HG02885 (cell line): Measurements from ENCODE around the gene SPAG16.

Experiments
- ATAC-seq: cut with Tn5 transposase; IDR thresholded peaks from one replicate; pipeline ENCODE4 v1.9.1; 2021; ENCODE audit warnings: mild to moderate bottlenecking; ENCODE audit not compliant: unreplicated experiment, poor library complexity

The SPAG16 gene

DNA sequence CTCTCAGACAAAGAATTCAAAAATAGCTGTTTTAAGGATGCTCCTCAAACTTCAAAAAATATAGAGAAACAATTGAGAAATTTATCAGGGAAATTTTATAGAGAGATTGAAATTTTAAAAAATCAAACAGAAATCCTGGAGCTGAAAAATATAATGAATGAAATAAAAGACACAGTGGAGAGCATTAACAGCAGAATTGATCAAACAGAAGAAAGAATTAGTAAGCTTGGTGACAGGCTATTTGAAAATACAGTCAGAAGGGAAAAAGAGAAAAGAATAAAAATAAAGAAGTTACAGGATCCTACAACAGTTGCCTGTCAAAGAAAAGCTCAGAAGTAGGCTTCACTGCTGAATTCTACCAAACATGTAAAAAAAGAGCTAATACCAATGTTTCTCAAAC is 832.8 kb downstream of the SPAG16 start:
- no peak for ATAC-seq

DNA sequence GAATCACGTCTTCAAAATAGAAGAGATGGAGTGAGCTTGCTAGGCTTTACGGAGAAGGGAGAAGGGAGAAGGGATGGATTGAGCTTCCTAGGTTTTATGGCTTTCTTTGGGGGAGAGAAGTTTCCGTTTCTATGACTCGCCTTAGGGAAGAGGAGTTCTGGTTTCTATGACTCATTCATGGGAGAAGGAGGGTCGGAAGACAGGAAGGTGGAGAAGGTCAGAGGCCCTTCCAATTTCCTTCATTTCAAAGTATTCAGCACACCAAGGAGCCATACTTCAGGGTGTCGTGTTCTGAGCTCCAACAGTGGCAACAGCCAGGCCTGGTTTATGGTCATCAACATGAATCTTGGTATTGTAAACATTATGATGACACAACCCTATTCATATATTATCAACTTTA is 841.9 kb downstream of the SPAG16 start:
- ATAC-seq = no peak

DNA sequence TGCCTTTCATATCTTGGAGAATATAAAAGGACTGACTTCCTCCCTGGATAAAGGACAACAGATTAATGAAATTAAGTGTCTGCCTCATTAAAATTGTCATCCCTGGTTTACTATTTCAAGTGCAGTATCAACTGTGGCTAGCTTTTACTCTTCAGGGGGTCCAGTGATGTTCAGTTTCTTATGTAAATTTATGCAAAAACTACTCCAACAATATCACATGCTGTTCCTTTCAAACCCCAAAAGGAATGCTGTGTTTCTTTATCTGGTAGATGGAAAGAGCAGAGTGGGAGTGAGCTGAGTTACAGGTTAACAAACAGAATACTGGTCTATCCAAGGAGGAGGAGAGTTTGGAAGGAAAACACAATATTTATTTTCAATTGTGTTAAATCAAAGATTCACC is 842.9 kb downstream of the SPAG16 start:
- ATAC-seq = no peak

DNA sequence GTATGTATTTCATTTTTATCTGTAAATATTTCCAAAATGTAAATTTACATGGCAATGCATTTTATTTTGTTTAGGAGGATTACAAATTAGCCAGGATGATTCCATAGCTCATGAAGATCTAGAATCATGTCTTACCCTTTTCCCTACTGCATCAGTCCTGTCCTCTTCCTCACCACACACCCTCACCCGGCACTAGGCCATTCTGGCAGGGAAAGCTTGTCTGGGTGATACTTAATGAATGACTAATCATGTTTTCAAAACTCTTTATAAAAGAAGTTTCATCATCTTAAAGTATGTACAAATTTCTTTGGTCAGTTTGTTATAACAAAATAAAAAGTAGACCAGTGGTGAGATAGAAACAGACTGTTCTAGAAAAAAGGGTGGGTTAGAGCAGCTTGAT is 843.3 kb downstream of the SPAG16 start:
- no peak for ATAC-seq

DNA sequence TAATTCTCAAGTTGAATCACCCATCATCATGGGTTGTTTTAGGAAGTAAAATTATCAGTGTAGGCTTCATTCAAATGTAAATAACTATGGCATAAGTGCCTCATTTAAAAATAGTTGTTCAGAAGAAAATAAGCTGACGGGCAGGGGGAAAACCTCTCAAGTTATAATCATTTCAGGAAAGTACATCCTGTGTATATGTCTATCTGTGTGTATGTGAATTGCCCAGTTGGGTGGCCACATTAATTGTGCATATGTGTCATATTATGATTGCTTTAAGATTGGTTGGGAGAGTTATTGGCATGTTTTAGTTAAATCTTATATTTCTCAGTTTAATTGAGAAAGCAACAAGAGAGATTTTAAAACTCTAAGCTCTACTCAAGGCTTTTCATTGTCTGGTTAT is 843.8 kb downstream of the SPAG16 start:
- no peak for ATAC-seq

DNA sequence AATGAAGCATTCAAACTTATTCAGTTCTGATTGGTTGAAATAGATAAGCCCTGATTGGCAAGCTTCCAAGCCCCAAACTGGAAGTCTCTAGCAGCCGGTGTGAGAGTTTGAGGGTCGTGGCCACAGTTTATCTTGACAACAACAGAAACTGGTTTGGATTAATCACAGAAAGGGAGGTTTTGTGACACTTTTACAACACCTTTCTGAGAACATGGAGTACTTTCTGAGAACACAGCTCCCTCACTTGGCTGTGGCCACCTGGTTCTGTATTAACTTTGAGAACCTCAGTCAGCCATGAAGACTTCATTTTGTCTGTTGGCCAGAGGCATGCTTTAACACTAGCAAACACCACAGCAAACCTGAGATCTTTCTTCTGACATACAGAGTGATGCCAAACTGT is 845.9 kb downstream of the SPAG16 start:
- ATAC-seq = no peak

DNA sequence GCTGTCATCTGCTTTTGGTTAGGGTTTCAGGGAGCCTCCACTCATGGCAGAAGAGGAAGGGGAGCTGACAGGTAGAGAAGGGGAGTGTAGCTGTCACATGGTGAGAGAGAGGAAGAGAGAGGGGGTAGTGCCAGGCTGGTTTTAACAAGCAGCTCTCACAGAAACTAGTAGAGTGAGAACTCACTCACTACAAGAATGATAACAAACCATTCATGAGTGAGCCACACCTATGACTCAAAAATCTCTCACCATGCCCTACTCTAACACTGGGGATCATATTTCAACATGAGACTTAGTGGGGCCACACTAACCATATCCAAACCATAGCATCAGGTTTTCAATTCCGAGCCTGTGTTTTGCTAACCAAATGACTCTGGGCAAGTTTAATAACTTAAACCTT is 851.7 kb downstream of the SPAG16 start:
- no peak for ATAC-seq

DNA sequence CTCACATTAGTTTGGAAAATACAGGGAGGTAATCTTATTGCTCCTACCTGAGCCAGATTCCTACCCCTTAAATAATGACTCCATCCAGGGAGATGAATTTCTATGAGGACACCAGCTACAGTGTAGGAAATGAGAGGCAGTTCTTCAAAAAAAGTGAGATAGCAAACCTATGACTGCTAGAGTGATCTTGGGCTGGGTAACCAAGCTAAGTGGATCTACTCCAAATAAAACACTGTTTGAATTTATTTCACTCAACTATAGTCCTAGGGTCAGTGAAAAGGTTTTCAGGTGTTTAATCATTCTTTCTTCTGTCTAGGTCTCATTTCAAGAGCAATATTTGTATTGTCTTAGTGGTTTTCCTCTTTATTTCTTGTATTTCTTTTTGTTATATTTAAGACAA is 854.5 kb downstream of the SPAG16 start:
- no peak for ATAC-seq

DNA sequence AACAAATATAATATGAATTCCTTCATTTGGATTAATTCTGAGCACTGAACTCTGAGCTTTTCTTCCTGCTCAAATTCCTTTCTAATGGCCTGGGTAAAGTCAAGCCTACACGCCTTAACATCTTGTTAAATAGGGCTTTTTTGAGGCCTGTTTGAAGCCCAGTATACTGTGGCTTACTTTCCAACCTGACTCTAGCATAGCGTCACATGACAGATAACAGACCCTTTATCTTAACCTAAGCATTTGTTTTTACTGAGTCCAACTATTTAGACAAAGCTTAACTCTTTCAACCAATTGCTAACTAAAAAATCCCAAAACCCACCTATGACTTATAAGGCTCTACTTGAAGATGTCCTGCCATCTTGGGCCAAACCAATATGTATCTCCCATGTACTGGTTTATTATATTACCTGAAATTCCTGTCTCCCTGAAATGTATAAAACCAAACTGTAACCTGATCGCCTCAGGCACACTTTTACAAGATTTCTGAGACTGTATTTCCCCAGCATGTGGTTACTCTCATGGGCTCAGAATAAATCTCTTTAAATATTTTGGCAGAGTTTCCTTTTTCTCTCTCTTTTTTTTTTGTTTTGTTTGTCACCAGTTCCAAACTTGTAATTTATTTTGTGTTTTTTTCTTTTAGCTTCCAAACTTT is 855.5 kb downstream of the SPAG16 start:
- ATAC-seq = no peak

DNA sequence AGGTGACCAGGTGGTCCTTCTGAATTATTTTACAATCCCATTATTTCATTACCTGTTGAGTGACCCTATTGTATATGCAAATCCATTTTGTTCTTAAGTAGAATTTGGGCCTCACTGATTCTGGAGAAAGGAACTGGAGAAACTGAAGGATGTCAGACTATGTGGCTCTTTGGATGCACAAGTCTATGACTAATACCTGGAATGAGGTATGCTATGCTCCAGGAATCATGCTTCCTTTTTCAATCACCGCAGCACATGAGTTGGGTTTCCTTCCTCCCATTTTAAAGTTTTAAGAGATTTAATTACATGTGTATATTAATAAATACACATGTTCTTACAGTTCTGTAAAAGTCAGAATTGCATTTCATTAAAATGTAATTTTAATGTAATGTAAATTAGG is 872.7 kb downstream of the SPAG16 start:
- no peak for ATAC-seq

DNA sequence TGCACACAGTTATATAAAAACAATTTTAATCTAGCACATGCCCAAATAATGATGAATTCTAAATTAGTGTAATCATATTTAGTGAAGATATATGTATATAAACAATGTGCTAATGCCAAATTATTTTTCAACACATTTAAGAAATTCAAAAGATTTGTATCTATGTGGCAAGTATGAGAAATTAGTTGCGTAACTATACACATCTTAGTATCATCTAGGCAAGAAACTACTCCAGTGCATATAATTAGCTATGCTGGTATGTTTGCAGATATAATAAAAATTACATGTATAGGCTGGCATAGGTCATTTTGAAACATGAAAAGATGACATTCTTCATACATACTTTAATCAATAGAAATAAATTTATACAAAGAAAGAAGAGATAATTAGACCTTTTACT is 874.6 kb downstream of the SPAG16 start:
- no peak for ATAC-seq

DNA sequence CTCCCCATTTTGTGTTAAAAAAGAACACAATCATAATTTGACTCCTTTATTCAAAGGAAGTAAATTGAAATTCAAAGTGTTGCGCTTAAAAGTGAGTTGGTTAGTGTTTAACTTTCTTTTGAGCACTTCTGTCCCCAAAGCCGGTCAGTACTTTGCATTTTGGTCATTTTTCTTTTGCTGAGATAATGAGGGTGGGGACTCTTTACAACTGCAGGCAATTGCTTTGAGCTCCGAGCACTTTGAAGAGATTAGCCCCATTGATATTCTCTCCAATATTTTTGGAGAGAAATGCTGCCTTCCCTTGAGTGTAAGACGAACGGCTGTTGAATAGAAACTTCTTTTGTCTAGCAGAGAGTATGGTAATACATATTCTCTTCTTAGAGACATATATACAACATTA is 885.0 kb downstream of the SPAG16 start:
- no peak for ATAC-seq

DNA sequence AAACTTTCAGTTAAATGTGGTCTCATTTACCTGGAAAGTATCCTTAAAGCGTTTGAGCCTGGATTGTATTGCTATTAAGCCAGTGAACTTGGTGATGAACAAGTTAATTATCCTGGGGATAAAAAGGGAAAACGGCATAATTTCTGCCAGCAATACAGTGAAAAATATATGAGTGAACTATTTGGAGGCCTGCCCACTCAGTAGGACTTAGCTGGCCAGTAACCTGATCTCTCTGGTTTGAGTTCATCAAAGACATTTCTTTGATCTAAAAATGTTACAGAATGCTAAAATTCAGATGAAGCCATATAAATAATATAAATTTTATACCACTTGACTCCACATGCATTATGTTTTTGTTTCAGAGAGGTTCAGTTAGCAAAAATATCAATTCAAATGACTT is 885.5 kb downstream of the SPAG16 start:
- ATAC-seq = no peak

DNA sequence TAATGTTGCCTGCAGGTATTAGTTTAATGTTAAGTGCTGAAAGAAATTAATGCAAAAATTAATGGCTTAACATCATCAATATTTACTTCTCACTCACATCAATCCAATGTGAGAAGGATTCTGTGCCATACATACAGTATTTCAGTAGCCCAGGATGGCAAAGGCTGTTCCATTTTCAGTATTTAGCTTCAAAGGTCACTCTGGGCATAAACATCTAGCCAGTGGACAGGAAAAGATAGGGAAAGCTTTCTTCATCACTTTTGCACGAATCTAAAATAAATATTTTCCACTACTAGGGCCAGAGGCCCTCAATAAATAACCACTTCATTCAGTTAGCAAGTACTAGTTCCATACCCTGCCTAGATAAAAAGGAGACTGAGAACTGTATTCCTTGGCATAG is 890.3 kb downstream of the SPAG16 start:
- no peak for ATAC-seq

DNA sequence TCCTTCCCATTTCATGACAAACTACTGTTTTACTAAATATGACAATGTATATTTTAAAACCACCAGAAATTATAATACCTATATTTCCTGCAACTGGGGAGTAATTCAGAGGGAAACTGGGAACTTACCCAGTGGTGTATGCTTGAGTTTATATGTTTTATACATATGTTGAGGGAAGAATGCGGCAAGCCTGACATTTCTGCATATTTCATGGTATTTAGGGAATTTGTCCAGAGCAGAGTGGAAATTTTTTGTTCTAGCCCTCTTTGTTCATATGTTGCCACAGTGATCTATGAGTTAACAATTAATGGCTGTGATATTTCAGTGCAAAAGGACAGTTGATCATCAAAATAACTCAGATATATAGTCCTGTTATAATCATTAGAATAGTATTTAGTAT is 895.8 kb downstream of the SPAG16 start:
- ATAC-seq = no peak

DNA sequence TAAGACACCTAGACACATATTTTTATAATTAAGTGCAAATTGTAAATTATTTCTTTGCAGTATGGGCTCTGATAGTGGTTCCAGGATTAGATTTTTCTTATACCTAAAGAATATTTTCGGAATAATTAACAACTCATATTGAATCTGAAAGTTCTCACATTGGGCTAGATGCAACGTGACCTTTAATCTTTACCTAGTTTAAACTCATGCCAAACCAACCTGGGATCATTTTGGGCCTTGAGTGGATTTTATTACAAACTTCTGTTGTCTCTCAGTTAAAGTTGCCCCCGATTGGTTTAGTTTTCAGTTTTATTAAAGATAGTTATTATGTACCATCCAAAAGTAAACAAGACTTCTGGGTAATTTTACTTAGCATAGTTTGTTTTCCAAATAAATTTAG is 896.4 kb downstream of the SPAG16 start:
- no peak for ATAC-seq

DNA sequence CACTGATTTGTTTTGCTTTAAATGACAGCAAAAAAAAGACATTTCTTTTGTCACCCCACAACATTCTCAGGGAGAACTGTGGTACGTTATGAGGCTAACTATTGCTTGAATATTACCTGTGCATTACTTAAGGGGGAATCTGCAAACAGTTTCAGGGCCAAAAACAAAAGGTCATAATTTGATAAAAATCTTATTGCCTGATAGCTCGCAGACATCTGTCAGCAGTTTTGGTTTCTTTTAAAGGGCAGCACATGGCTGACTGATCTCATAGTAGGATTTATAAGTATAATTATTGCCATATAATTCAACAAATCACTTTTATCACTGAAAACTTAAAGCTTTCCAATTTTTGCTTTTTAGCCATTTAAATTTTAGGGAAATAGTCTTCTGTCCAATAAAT is 900.2 kb downstream of the SPAG16 start:
- no peak for ATAC-seq

DNA sequence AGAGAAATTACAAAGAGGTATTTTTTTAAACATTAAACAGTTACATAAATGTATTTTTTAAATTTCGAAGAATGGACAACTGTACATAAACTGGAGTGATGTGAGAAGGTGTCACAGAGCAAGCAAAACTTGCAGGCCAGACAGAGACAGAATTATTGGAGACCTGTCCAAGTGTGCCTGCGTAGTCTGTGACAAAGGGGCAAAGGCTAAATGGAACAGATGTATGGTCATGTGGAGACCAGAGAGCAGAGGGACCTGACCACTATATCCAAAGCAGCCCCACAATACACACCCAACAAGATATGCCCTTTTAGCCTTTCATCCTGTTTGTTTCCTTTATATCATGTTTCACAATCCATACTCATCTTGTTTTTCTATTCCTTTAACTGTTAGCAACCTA is 901.3 kb downstream of the SPAG16 start:
- no peak for ATAC-seq

DNA sequence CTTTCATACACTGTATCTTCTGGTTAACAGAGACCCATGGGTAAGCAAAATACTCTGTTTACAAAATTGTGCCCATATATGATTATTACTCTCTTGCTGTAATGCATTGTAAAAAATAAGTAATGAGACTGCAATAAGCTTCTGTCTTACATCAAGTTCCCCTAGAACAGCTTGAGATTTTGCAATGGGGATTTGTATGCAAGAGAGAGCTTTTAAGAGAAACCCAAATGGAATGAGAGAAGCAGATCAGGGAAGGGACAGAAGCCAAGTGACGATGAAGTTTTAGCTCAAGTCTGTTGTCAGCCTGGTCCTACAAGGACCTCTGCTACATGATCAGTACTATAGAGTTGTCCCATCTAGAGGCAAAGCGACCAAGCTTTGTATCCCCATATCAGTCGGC is 908.4 kb downstream of the SPAG16 start:
- ATAC-seq = no peak

DNA sequence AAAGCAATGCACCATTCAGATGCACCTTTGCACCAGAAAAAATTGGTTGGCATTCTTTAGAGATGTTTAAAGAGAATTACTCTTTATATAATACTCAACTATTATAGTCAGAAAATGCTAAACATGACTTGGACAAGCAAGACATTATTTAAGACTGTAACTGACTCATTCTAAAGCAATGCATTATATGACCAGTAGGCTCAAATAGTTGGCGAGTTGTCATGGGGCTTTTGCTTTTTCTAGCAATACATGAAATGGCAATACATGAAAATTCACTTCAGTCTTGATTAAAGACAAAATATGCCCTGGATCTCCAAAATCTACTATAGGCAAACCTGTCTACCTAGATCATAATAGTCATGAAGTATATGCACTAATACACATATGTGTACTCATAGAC is 909.7 kb downstream of the SPAG16 start:
- no peak for ATAC-seq

DNA sequence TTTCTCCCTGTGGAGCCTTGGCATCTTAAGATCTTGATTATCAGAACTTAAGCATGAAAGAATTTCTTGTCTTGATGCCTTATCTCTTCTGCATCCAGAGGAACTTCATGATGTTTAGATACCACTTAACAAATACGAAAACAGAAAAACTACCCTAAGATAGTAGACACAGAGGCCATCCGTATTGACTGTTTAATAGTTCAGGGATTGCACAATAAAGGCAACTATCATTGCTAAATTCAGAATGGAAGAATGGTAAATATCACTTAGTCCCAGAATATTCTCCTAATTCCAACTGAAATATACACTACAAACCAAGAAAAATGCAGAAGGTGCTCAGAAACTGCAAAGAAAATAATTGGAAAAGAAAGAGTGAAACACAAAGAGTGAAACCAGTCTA is 912.0 kb downstream of the SPAG16 start:
- ATAC-seq = no peak

DNA sequence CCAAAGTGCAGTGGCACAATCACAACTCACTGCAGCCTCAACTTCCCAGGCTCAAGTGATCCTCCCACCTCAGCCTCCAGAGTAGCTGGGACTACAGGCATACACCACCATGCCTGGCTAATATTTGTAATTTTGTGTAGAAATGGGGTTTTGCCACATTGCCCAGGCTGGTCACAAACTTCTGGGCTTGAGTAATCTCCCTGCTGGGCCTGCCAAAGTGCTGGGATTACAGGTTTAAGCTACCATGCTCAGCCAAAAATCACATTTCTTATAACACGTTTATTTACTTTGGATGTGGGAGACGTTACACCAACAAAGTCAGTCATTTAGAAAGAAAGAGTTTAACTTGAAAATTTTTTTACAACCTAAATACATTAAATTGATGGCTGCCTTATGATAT is 917.6 kb downstream of the SPAG16 start:
- ATAC-seq = no peak

DNA sequence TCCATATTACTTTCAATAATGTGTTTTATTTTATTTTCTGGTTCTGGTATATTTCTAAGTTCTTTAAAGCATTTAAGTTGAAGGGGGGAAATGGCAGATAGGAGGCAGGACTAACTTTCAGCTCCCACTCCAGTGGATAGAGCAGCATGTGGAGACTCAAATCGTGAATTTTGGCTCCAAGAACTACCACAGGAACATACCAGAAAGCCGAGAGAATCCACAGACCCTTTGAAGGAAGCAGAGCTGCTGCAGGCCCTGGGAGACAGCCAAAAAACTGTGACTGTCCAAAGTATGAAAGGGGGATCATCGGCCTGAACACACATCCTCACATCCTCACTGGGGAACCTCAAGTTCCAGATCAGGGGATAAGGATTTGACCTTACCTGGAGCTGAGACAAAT is 919.0 kb downstream of the SPAG16 start:
- ATAC-seq = no peak
